H7 (cell line): ENCODE data around the gene CYP19A1. TPM values are rescaled to one million over a fixed set of nuclear protein-coding genes. Genes with fewer than 3 reads are reported as not detected.
"Not testable (repeated sequence)": the region's sequence is repeated elsewhere in the genome, so short reads cannot be mapped to it uniquely, and the experiment has no call there.

Experiments
- DNase-seq: peaks from one replicate; pipeline ENCODE4 v3.0.0; 2012
- H3K27me3 ChIP-seq: 2 replicates; pipeline ENCODE4 v1.6.0; 2011; ENCODE audit warnings: mild to moderate bottlenecking, low read length; ENCODE audit not compliant: control insufficient read depth, insufficient read depth
- H3K36me3 ChIP-seq: replicated peaks from 2 replicates; pipeline ENCODE4 v1.5.1; 2011; ENCODE audit warnings: low read length; ENCODE audit not compliant: control insufficient read depth, insufficient read depth
- H3K4me3 ChIP-seq: 2 replicates; pipeline ENCODE4 v1.5.1; 2011; ENCODE audit warnings: low read depth, mild to moderate bottlenecking, control low read depth, low read length, moderate library complexity; ENCODE audit not compliant: insufficient read depth
- total RNA-seq: library from RNA; depleted of rRNA; stranded (reverse); fragments of >200 nt; shearing (Covaris generic); gene quantifications from 2 replicates; pipeline ENCODE4 v1.2.3, GENCODE V29; 2014

Gene CYP19A1
- total RNA-seq, 1 experiment from 2014 or later, result not detected

DNA sequence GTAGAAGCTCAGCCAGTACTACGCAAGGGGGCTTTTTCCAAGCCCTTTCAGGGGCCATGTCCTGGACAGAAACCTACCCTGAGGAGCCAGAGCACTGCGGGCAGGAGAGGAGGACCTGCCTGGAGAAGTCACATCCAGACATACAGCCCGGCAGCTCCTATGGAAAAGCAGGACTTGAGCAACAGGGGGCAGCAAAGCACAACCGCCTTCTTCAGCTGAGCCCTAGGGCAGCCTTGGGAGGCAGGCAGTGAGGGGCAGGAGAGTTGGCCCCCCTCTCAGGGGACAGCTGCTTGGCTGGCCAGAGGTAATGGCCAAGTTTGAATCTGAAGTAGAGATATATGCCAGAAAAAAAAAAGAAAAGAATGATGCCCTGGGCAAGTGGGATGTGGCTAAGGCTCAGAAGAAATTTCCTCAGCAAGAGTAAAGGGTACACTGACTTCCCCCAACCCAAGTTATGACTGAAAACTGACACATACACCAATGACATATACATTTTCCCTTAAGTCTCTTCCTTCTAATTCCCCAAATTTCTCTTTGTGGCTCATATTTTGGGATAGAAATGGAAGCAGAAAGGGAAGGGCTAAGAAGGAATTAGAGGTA lies 56.9 kb downstream of the CYP19A1 start:
- Histone ChIP-seq H3K4me3 (no peak overlapping the region), H3K36me3 (no peaks in the 10 kb centered on the region), H3K27me3 (no peaks in the 10 kb centered on the region)
- peak; percentile 79 for DNase-seq

DNA sequence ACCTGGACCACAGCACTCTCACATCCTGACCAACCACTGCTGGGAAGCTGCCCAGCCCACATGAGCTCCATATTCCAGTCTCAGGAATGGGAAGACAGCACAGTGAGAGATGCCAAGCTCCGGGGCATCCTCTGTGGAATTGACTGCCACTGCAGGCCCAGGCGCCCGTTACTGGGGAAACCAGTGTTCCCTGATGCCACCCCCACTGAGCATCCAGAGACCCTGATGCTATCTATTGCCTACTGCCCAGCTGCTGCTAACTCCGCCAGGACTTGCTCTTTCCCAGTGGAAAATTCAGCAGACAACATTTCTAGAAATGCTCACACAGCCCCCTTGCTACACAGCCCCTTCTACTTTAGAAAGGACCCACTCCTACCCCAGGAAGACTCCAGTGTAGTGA lies 57.6 kb downstream of the CYP19A1 start:
- Histone ChIP-seq H3K36me3 (no peaks in the 10 kb centered on the region), H3K27me3 (no peaks in the 10 kb centered on the region), H3K4me3 (no peak overlapping the region)
- DNase-seq, result no peak

DNA sequence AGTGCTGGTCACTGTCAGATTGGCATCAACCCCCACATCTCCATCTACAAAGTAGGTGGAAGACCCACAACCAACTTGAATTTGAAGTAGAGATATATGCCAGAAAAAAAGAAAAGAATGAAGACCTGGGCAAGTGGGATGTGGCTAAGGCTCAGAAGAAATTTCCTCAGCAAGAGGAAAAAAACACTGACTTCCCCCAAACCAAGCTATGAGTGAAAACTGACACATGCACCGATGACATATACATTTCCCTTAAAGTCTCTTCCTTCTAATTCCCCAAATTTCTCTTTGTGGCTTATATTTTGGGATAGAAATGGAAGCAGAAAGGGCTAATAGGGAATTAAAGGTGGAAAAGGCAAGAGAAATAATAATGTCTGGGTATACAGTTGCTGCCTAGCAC lies 59.0 kb downstream of the CYP19A1 start:
- Histone ChIP-seq H3K27me3 (no peaks in the 10 kb centered on the region), H3K36me3 (no peaks in the 10 kb centered on the region), H3K4me3 (no peak overlapping the region)
- DNase-seq, result no peak

DNA sequence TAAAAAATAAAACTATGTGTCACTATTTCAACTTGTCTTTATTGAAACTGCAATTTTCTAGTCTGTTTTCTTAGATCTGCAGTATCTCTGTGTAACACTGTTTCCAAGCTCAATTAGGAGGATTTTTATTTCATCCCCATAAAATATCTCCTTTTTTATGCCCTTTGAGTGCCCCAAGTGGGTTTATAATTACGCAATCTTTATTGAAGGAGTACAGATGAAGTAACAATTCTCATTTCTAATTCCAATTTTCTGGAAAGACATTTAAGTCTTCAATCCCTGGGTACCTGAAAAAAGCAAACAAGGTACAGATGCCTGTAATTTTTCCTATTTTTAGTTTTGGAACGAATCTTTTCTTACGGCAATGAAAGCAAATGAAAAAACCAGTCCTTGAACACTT lies 61.3 kb downstream of the CYP19A1 start:
- no peaks in the 10 kb centered on the region for H3K27me3 ChIP-seq
- no peaks in the 10 kb centered on the region for H3K36me3 ChIP-seq
- no peak for DNase-seq
- H3K4me3 ChIP-seq, result no peak overlapping the region

DNA sequence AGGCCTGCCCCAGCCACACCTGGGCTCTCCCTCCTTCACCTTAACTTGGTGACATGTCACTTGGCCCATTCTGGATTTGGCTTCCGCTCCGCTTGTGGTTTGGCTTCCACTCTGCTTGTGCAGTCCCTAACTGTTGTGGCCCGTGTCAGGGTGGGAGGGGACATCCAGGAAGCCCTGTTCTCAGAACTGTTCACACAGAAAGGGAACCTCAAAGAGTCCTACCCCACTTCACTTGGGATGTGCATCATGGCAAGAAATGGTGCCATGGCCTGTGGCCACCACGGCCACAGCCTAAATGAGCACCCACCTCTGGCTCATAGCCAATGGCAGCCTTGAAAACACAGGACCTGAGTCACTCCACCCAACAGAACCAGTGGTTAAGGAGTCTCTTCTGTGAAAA lies 63.4 kb downstream of the CYP19A1 start:
- Histone ChIP-seq H3K4me3 (no peak overlapping the region), H3K36me3 (no peaks in the 10 kb centered on the region), H3K27me3 (no peaks in the 10 kb centered on the region)
- DNase-seq, result no peak

DNA sequence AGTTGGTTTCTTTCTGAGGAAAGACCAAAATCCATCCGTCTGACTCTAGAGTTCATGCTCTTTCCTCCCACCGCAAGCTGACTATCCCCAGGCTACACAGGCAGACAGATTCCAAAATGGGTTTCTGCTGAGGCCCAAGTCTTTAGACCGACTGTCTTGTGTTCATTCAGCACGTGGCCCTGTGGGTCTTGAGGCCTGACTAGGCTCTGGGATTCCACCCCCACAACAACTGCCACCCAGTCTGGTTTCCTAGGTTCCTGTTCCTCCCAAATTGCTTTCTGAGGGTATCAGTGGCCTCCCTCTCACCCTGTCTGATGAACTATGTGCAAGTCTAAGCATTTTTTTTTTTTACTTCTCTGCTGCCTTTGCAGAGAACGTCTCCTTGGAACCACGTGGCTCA lies 67.7 kb downstream of the CYP19A1 start:
- peaks cover 23% of the 10 kb centered on the region for H3K27me3 ChIP-seq
- no peaks in the 10 kb centered on the region for H3K36me3 ChIP-seq
- H3K4me3 ChIP-seq, result no peak overlapping the region
- no peak for DNase-seq

DNA sequence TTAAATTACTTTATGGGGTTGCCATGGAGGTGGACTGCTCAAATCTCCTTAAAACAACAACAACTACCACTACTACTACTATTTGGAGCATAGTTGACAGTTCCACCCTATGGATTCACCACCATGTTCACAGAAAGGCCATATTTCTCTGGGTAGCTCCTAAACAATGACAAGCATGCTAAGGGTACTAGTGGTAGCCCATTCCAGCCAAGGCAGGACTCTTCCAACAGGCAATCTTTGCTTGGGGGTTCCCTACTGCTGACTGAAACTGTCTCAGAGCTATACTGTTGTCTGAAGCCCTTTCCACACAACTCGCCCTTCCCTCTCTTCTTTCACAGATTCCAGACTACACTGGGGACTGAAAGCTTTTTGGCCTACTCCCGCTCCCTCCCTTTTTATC lies 68.9 kb downstream of the CYP19A1 start:
- no peak for DNase-seq
- peaks cover 24% of the 10 kb centered on the region for H3K27me3 ChIP-seq
- no peak overlapping the region for H3K4me3 ChIP-seq
- no peaks in the 10 kb centered on the region for H3K36me3 ChIP-seq

DNA sequence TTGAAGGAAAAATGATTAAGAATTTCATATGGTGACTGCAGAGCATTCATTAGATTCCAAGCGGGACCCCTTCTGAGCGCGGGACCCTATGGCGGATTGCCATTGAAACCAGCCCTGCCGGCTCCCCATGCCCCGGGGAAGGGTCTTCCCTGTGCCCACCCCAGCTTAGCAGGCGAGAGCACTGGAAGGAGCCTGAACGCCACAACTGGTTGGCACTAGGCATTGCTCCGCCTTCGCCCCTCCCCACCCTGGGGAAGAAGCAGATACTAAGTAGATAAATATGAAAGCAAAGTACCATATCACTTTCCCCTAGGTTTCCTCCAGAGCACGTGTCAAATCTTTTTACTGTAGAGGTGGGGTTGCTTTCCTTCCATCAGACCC lies 70.7 kb downstream of the CYP19A1 start:
- Histone ChIP-seq H3K36me3 (no peaks in the 10 kb centered on the region), H3K27me3 (peaks cover 24% of the 10 kb centered on the region), H3K4me3 (peak overlapping the region; percentile 36; the same call in 1 of the 2 replicates)
- peak; percentile 71 for DNase-seq

DNA sequence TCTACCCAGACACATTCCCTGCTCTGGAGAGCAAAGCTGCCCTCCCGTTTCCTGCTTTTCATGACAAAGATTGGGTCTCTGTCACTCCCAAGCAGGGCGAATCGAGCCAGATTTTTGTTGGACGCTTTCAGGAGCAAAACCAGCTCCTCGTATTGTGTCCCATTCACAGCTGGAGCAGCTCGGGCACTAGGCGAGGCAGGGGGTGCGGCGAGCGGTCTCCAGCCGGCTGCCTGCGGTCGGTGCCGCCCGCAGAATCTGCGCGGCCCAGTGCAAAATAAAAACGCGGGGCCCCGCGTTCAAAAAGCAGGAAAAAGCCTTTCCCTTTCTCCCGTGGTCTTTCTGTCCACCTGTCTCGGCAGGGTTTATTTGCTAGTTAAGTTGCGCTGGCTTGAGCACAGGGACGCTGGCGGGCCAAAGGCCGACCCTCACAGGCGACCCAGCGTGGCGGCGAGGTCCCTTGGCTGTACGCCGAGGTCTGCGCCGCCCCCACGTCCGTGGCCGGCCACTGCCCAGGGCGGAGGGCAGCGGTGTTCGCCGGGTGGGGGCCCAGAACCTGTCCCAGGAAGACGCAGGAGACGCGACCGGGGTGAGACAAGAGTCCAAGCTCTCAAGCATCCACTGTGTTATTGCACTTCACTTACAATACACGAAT lies 71.2 kb downstream of the CYP19A1 start:
- DNase-seq, result peak; percentile 68
- H3K27me3 ChIP-seq, result peaks cover 24% of the 10 kb centered on the region

DNA sequence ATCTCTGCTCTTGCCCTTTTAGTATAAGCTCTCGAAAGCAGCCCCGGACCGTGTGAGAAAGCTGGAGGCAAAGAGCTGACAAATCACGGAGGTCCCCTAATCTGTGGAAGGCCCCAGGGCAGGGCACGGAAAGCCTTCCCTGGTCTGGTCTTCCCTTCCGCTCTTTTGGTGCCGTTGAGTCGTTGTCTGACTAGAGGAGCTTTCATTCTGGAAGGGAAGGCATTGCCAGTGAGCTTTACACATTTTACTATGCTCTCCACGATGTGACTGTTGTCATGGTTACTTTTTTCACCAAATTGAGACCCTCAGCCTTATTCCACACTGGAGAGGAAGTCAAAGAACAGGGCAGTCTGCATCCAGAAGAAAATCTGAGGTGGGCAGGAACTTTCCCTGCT lies 71.7 kb downstream of the CYP19A1 start:
- Histone ChIP-seq H3K4me3 (no peak overlapping the region; the same call in 1 of the 2 replicates), H3K27me3 (peaks cover 24% of the 10 kb centered on the region), H3K36me3 (no peaks in the 10 kb centered on the region)
- no peak for DNase-seq

More for the DNA sequence above, 71.2 kb downstream of the CYP19A1 start:
- H3K4me3 ChIP-seq, result peak overlapping the region; percentile 36; the same call in 1 of the 2 replicates
- H3K36me3 ChIP-seq, result no peaks in the 10 kb centered on the region

DNA sequence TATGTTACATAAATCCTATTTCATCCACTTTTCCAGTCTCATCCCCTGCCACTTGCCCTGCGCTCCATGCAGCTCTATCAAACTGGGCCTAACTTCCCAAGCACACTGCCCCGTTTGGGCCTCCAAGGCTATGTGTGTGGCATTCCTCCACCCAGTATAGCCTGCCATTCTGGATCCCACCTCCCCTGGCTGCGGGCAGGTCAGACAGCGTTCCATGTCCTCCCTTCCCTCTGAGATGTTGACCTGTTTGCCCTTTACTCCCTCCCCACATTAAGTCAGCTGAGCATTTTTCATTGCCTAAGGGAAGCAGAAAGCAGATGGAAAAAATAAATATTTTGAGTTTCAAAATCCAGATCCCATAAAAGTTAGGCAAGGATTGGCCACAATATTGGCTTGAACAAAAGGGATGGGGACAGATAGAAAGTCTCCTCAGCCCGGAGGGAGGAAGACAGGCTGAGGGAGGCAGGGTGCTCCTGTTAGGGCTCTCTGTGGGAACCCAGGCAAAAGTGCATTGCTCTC lies 73.3 kb downstream of the CYP19A1 start:
- DNase-seq, result no peak
- Histone ChIP-seq H3K4me3 (no peak overlapping the region), H3K36me3 (no peaks in the 10 kb centered on the region), H3K27me3 (peaks cover 24% of the 10 kb centered on the region)

DNA sequence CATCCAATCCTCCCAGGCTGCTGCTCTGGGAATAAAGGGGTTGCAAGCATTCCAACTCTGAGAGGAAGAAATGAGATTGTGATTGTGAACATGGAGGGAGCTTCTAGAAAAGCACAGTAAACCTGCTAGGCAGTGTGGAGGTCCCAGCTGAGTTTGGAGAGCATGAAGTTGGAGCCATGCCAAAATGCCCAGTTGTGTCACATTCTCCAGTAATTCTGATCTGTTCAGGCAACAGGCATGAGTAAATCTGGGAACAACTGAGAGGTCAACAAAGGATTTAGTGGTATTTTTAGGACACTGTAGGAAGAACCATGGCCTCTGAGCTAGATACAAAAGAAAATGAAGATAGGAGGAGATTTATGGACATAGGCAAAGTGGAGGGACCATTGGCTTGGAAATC lies 74.7 kb downstream of the CYP19A1 start:
- no peaks in the 10 kb centered on the region for H3K36me3 ChIP-seq
- peaks cover 24% of the 10 kb centered on the region for H3K27me3 ChIP-seq
- DNase-seq, result no peak
- no peak overlapping the region for H3K4me3 ChIP-seq

DNA sequence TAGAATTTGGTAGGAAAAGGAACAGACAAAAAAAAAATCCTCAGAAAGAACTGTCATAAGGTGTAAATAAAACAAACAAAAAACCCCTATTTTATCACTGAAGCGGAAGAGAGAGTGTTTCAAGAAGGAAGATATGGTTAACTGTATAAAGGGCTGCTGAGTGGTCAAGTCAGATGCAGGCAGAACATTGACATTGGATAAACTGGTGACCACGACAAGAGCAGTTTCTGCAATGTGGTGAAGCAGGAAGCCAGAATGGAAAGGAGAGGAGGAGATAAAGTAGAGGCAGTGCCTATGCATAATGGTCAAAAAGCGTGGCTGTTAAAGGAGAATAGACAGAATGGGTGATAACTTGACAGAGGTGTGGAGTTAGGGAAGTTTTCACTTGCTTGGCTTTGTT lies 75.3 kb downstream of the CYP19A1 start:
- H3K4me3 ChIP-seq, result no peak overlapping the region
- H3K27me3 ChIP-seq, result peaks cover 24% of the 10 kb centered on the region
- no peaks in the 10 kb centered on the region for H3K36me3 ChIP-seq
- DNase-seq, result no peak

DNA sequence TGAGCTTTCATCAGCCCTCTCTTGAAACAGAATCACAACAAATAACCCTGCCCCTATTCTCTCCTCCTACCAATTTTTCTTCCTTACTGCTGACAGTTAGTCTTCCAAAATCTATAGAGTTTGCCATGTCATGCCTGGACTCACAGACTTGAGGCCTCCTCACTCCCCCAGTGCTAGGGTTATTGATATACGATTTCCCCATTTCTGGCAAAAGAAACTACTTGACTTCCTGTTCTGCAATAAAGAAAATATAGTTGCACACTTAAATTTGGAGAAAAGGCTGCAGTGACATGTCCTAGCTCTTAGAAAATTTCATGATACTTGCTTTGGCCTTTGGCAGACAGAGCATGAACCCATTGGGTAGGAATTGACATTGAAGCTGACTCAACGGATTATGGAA lies 75.9 kb downstream of the CYP19A1 start:
- no peaks in the 10 kb centered on the region for H3K36me3 ChIP-seq
- H3K4me3 ChIP-seq, result no peak overlapping the region
- no peak for DNase-seq
- H3K27me3 ChIP-seq, result peaks cover 17% of the 10 kb centered on the region

DNA sequence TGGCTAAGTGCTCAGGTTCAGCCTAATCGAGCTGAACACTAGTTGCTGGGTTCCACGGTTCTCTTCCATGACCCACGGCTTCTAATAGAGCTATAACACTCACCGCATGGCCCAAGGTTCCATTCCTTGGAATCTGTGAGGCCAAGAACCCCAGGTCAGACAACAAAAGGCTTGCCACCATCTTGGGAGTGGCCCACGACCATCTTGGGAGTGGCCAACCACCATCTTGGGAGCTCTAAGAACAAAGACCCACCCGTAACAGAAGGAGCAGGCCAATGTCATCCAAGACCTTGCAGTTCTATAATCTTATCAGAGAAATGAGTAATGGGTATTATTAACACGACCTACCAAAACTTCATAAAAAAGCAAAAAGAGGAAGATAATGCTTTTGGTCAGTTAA lies 77.3 kb downstream of the CYP19A1 start:
- not testable (repeated sequence) for H3K36me3 ChIP-seq, DNase-seq, H3K27me3 ChIP-seq, H3K4me3 ChIP-seq
